PC-3 (cell line): ENCODE measurements around the gene GRAPL.
"Not testable (repeated sequence)": the region's sequence is repeated elsewhere in the genome, so short reads cannot be mapped to it uniquely, and the experiment has no call there.

Source experiments
- CTCF ChIP-seq: fragments of 300-600 bp; sonication (generic); conservative IDR thresholded peaks from 2 replicates; pipeline ENCODE4 v1.5.1; 2017; ENCODE audit warnings: antibody characterized with exemption, low read depth, mild to moderate bottlenecking, low read length
- EZH2 ChIP-seq: fragments of 300-600 bp; sonication (generic); IDR thresholded peaks from one replicate; pipeline ENCODE4 v1.6.1; 2017; ENCODE audit warnings: antibody characterized with exemption, mild to moderate bottlenecking, low read length; ENCODE audit not compliant: unreplicated experiment

GRCh38 chr17:19112459-19112826, 14.9 kb upstream of the GRAPL start:
- TF ChIP-seq CTCF, EZH2: not testable (repeated sequence)
